Measurements from ENCODE around the gene BIN1.

BIN1 gene

DNA sequence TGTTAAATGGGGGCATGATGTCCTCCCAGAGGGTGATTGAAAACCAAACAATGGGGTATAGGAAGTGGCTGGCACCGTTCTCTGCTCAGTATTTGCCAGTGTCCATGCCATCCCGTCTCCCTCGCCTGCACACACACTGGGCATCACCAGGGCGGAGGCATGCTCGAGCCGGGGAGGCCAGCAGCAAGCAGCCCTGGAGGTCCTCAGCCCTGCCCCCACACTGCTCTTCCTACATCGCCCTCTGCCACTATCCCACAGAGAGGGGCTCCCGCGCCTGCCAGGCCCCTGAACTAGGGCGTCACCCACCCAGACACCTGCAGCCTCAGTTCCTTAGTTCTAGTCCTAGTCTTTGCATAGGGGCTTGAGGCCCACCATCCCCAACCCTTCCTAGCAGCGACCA, 50.9 kb downstream of the BIN1 start:
- no peak for DNase-seq

DNA sequence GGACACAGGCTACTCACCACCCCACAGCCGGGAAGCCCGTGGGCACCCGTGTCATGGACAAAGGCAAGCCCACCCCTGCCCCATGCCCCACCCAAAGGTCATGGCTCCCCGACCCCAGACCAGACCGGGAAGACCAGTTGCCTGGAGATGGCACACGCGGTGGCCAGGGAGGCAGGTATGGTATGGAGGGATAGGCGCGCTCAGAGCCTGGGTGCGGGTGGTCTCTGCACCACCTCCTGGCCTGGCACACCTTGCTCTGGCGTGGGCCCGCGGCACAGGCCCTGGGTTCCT, 51.2 kb downstream of the BIN1 start:
- no peak for DNase-seq

DNA sequence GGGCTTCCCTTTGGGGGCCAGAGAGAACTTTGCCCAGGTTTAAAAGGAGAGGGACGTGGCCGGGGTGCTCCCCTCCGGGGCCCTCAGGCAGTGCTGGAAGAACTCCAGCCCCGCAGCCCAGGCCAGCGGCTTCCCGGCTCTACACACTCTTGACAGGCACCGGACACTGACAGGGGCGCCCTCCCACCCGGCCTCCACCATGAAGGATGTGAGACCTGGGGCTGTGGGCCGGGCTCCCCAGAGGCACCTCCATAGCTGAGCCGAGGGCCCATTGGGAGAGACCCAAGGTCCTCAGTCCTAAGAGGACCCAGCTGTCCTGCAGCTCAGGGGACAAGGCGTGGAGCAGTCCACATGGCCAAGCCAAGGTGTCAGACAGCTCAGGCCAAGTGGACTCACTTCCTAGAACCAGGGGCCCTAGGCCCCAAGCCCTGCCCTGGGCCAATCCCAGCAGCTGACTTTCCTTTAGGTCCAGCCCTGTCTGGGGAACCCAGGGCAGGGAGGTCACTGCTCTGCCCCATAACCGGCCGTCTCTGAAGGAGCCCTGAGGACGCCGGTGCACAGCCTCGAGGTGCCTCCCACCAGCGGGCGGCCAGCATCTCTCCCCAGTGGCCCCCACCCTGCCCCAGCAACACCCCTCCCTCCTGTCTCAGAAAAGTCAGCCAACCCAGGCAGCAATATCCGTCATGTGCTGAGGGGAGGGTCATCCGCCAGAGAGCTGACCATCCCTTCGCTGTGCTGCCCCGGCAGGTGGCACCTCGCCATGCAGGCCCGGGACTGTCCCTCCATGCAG, 51.8 kb downstream of the BIN1 start:
- DNase-seq, result no peak

DNA sequence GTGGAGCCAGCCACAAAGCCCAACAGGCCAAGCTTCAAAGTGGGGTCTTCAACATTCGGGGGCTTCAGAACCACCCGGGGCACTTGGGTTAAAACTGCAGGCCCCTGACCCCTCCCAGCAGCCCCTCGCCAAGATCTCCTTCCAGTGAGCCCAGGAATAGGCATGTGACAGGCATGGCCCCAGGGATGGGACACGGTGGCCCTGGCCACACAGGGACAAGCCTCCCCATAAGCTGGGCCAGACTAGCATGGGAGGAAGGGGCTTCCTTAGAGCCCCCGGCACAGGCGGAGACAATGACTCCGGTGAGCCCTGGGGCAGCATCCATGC, 52.4 kb downstream of the BIN1 start:
- no peak for DNase-seq

DNA sequence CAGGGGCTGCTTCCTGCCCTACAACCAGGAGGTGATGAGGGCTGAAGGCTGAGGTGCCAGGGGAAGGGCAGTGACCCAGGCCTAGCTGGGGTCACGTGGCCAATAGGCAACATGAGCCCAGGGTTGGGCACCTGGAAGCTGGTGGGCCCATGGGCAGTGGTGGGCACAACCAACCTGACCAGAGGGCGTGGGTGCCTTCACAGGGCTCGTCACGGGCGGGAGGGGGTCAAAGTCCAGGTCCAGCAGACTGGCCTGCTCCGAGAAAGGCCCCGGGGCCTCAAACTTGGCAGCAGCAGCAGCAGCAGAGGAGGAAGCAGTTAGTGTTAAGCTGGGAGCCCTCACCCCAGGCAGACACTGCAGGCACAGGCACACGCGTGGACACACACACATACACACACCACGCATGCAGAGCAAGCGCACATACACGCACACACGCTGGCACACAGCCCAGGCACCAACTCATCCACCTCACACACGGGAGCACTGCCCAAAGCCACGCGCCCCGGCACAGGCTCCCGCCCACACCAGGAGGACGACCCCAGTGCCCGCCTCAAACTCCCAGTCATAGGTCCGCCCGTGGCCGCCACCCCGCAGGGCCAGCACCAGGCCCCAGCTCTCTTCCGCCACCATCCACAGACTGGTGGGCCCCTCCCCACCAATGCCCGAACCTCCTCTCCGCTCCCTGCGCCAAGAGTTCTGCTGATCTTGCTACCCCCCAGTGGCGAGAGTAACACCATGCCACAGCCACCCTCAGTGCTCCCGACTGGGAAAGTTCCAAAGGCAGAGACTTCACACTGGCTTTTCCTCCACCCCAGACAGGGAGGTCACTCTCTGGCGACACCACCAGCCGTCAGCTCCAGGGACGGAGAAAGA, 53.0 kb downstream of the BIN1 start:
- no peak for DNase-seq

DNA sequence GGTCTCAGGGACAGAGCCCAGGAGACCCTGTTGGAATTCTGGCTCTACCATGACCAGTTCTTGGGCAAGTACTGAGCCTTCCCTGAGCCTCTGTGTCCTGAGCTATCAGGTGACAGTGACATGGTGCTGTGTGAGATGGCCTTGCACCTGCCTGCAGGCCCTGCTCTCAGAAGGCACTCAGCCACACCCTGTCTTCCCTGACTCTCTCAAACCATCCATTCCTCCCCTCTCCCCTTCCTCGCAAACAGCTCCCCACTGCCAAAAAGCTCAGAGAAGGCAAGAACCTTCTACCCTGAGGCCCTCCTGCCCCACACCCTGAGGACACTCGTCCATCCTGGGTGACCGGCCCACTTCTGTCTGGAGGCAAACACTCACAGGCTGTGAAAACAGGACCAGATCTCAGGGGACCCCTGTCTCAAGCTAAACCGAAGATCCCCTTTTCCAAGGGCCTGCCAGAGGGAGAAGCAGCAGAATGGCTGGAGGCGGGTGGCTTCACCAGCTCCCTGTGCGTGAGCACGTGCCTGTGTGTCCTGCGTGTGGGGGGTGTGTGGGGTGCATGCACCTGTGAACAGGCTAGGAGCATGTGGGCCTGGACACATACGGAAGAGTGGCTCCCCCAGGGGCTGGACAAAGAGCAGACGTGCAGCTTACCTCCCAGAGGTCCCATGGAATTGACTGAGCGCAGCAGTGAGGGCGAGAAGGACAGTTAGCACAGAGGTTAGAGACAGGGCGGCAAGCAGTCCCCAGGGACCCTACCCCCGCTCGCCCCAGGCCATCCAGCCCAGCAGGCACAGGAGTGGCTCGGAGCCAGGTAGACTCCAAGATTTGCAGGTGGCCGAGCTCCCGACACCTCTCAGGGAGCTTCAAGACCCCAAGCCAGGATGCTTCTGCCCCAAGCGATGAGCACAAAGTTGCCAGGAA, 53.9 kb downstream of the BIN1 start:
- DNase-seq, result no peak

DNA sequence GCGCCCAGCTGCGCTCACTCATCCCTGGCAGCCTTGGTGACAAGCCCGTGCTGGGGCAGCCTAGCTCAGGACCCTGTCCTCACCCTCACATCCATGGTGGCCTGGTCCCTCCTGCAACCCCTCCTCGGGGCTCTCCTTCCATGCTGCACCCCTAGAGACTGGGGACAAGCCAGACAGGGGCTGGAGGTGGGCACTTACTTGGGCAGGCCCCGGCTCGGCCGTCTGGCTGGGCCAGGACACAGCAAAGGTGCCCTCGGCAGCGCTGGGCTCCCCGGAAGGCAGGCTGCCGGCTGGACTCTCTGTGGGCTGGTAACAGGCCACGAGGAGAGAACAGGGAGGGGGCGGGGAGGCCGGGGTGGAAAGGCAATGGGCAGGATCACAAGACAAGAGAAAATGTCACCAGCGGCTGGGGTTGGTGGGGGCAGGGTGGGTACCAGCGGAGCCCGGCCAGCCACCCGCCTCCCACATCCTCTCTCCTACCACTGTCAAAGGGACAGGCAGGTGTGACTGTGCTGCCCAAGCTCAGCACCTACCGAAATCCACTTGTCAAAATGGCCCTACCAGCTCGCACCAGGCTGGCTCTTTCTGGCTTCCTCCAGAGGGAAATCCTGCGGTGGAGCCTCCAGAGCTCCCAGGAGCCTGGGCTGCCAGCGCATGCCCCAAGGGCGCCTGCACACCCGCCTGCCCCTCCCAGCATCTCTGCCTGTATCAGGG, 54.7 kb downstream of the BIN1 start:
- DNase-seq, result no peak

DNA sequence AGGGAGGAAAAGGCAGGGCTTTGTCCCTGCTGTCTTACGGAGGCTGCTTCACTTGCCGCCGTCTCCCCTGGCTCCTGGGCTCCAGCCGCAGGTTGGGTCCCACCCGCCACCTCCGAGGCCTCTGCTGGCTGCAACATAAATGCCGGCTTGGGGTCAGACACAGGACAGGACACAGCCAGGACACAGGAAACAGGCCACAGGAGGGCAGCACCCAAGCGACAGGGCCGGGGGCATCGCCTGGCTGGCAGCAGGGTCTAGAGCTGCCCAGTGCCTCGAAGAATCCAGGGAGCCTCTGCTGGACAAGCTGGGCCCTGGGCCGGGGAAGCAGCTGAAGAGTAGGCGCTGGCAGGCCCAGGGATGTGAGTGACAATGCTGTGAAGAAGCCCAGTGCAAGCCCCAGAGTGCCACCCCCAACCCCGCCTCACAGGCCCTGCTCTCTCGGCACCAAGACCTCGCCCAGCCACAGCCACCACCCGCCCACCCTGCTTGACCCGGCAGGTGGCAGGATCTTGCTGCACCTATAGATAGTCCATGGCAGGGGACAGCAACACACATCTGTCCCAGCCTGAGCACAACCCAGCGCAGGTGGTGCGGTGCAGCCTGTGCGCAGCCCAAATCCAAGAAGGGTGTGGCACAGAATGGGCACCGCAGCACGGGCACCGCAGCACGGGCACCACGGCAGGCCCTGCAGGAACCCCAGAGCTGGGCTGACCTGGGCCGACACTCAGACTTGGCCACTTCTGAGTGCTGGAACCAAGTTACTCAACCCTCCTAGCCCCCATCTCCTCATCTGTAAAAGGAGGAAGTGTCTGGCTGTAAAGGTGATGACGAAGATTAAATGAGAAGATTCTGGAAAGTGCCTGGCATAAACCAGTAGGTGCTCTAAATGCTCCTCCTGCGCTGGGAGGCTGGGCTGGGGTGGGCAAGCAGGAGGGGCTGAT, 55.6 kb downstream of the BIN1 start:
- no peak for DNase-seq

DNA sequence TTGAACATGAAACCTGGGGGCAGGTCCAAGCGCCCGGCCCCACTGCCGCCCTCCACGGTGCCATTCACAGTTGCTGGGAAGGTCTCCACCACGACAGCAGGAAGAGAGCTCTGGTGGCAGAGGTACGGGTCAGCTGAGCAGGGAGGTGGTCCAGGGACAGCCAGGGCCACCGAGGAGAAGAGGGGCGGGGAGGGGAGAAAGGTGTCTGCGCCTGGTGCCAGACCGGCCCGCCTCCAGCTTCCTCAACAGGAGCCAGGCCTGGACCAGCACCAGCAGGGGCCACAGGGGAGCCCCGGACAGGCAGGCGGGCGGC, 56.2 kb downstream of the BIN1 start:
- DNase-seq, result no peak

DNA sequence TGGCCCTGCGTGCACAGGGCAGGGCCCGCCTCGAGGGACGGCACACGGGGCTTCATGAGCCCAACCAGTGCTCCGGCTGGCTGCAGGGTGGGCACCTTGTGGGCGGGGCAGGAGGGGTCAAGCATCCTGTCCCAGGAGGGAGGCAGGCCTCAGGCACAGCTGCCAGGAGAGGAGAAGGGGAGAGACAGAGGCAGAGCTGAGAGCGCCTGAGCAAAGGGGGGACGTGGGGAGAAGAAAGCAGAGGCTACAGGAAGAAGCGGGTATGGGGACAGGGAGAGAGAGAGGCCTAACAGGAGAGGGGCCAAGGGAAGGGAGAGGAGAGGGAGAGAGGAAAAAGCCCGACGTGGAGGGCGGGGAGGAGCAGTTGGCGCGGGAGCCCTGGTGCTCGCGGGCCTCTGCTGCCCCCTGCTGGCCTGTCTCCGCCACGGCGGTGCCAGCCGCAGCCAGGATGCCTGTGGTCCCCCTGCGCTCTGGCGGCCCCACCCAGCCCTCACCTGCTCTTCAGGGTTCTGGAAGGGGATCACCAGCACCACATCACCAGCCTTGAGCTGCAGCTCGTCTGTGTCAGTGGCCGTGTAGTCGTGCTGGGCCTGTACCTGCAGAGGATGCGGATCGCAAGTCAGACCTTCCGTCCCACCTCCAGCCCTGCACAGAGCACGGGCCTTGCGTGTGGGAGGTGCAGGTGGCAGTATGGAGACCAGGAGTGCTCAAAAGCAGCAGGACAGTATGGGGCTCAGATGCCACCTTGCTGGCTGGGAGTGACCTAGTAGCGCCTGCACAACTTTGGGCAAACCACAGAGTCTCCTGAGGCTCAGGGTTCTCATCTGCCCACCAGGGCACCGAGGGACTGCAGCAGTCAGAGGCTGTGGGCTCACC, 56.8 kb downstream of the BIN1 start:
- DNase-seq, result peak; percentile 47

DNA sequence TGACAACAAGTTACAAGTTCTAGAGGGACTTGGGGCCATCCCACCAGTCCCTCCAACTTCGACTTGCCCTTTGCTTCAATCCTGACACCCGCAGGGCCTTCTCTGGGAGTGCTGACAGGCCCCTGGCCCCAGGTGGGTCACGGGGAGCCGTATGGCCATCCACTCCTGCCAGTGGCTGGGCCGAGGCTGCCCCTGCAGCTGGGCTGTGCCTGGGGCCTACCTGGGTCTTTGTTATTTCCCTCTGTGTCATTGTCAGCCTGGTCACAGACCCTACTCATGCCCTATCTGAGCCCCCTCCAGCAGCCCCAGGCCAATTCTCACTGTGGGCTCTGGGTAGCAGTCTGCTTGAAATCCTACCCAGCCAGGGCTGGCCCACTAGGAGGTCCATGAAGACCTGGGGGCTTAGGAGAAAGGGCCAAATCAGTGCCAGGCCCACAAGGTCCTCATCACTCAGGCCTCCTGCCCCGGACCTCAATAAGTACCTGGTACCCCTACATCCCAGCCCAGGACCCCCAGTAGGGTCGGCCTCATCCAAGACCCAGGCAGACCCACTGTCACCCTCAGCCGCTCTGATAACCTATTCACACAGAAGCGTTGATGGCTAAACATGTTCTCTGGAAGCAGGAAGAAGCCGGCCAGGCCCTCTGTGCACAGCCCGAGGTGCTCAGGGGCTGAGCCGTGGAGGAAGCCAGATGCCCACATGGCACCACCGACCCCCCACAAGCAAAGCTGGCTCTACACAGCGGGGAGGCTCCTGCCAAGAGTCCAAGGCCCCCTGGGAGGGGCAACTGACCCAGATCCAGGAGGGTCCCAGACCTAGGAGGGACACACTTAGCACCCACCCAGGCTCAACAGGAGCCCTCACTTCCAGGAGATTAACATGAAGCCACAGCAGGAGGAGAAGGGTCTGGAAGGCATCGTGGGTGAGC, 57.7 kb downstream of the BIN1 start:
- DNase-seq, result no peak

DNA sequence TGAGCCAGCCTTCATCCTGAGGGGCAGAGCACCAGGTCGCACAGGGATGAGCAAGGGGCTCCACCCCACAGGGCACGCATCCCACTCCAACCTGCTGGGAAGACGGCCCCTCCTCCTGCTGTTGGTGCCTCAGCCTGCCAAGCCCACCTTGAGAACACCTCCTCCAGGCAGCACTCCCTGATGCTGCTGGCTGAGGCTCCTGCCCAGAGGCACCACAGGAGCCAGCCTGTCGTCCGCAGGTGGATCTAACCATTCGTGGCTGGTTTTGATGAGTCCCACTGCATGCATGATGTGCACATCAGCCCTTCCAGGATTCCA, 58.4 kb downstream of the BIN1 start:
- no peak for DNase-seq

DNA sequence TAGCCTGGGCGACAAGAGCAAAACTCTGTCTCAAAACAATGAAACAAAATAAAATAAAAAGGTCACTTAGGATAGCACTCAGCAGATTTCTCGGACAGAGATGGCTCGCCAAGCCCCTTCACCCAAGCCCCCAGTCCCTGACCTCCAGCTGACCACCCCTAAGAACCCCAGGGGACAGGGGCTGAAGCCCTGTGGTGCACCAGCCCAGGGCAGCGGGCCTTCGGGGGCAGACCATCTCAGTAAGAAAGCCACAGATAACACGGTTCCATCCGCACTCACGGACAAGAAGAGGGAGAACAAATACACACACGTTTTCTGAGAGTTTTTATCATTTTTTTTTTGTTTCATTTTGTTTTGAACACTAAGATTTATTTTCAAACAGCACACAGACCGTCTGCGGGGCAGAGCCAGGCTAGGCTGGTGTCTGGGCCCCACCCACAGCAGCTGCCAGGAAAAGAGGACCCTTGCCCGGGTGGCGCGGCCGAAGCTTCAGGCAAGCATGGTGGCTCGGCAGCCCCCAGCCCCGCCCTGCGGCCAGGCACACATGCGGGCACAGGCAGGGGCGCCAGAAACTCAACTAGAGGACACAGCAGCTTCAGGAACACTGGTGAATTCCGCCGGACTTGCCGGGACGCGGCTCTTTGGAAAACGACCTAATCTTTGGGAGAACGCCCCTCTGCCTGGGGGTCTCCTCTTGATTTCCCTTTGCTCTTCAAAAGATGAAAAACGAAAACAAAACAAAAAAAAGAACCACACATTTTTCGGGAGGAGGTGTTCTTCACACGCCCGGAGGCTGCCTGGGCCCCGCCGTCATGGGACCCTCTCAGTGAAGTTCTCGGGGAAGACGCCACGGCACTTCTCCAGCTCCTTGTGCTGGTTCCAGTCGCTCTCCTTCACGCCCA, 59.0 kb downstream of the BIN1 start:
- DNase-seq, result no peak

DNA sequence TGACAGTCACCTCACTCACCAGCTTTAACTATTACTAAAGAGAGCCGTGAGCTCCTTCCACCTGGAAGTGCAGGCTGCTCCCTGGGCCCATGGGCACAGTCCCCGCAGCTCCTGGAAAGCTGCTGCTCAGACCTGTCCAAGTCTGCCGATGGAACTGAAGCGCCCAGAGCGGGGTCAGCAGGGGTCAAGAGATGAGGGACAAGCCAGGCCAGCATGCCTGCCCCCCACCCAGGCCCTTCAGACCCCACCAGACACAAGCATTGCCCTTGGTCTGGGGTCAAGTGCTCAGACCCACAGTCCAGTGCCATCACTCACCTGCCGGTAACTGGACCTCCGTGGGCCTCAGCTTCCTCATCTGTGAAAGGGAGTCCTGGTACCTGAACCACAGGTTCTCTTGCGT, 59.9 kb downstream of the BIN1 start:
- DNase-seq, result no peak

DNA sequence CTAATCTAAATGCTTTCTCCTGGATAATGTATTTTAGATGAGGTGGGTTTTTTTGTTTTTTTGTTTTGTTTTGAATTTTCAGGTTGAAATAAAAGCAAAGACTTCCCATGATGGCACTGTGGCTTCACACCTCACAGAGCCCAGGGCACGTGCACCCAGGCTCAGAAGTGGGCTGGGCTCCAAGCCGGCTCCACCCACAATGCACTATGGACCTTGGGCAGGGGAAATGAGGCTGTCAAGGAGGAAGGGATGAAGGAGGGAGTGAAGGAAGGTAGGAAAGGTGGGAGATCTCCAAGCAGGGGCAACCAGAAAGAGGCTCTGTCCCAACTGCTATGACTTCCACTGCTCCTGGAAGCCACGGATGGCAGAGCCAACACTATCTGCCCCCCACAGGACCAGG, 60.4 kb downstream of the BIN1 start:
- no peak for DNase-seq

DNA sequence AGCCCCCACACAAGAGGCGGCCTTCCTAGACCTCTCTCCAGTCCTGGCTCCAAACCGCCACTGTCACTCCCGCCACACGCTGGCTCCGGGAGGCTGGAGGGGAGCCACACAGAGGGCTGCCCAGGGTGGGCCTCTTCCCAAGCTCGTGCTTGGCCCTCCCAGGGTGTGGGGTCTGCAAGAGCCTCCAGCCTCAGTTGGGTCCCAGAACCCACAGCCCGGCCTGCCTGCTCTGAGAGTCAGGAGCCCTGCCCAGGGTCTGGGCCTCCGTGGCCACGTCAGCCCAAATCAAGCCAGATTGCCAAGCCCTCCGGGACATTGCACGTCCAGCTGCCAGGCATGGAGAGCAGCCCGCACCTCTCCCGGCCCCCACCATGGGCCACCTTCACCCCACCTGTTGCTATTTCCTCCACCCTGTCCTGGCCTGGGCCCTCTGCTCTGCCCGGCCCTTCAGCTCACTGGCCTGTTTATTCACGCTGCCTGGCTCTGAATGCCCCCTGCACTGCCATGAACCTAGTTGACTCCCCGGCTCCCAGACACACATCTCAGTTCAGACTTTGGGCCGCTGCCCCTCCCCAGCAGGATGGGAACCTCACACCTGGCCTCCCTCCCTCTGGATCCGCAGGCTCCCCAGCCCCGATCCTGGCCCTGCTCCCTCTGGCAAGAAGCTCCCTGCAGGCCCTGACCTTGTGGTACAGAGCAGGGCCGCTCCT, 61.0 kb downstream of the BIN1 start:
- no peak for DNase-seq

DNA sequence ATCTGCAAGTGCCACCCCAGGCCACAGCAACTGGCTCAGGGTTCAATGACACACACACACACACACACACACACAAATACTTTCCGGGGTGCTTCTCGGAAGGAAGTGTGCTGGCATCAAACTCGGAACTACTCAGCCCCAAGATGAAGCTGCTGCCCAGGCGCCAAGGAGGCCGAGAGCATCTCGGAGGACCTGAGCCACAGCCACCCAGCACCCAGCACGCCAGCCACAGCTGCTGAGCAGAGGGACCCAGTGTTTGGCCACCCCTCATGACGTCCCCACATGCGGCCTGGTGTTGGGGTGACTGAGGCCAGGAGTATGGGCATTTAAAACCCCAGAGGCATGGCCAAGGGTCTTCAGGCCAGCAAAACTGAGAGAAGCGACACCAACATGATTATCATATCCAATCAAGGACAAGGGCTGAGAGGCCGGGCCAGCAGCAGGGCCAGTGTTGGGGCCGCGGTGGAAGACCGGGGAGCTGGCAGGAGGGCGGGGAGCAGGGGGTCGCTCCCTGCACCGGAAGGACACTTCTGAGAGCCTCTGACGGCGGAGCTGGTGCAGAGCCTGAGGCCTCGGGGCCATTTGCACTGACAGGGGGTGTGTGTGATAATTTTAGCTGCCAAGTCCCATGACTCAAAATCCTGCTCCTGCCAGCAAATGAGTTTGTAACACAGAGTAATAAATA, 61.8 kb downstream of the BIN1 start:
- DNase-seq, result no peak

Measured in activated effector memory CD4-positive, alpha-beta T cell treated with Interleukin-2 at 50 U/mL for 16 hours (primary cell).